SU-DHL-6 (cell line): Measurements from ENCODE around the gene RGS6.

Source experiments
- H2AFZ ChIP-seq: fragments of 200-600 bp; sonication (generic); 2 replicates; pipeline ENCODE4 v1.6.1; 2014; ENCODE audit warnings: low read depth, mild to moderate bottlenecking, moderate library complexity, mixed read lengths, antibody characterized with exemption, low read length; ENCODE audit not compliant: severe bottlenecking
- H3F3A ChIP-seq: fragments of 200-600 bp; shearing (Covaris generic); 2 replicates; pipeline ENCODE4 v1.6.0; 2016; ENCODE audit warnings: antibody characterized with exemption, mild to moderate bottlenecking; ENCODE audit not compliant: insufficient read depth
- H3K27ac ChIP-seq: fragments of 200-600 bp; sonication (generic); 2 replicates; pipeline ENCODE4 v1.5.1; 2016; ENCODE audit warnings: low read depth, mild to moderate bottlenecking, low read length, moderate library complexity, mixed read lengths
- H3K27me3 ChIP-seq: fragments of 200-600 bp; sonication (generic), shearing (Covaris generic); 2 replicates; pipeline ENCODE4 v1.6.0; 2014; ENCODE audit warnings: mild to moderate bottlenecking, low read length
- H3K36me3 ChIP-seq: fragments of 200-600 bp; sonication (generic); 2 replicates; pipeline ENCODE4 v1.6.1; 2014; ENCODE audit warnings: mild to moderate bottlenecking, low read length, mixed read lengths
- H3K4me2 ChIP-seq: fragments of 300-600, 200-600 bp; shearing (Covaris generic), sonication (generic); 2 replicates; pipeline ENCODE4 v1.6.0; 2014; ENCODE audit warnings: low read length, low read depth, mild to moderate bottlenecking; ENCODE audit not compliant: poor library complexity, severe bottlenecking
- H3K4me3 ChIP-seq: fragments of 200-600 bp; sonication (generic); 2 replicates; pipeline ENCODE4 v1.5.1; 2014; ENCODE audit warnings: antibody characterized with exemption, low read length, mild to moderate bottlenecking, mixed read lengths; ENCODE audit not compliant: insufficient read depth, poor library complexity, severe bottlenecking
- H3K79me2 ChIP-seq: fragments of 200-600 bp; sonication (generic); 2 replicates; pipeline ENCODE4 v1.6.1; 2014; ENCODE audit warnings: mild to moderate bottlenecking, low read length, moderate library complexity; ENCODE audit not compliant: insufficient read depth
- H3K9ac ChIP-seq: fragments of 200-600 bp; sonication (generic); 2 replicates; pipeline ENCODE4 v1.7.0; 2014; ENCODE audit warnings: mild to moderate bottlenecking, low read length
- H3K9me2 ChIP-seq: fragments of 200-600 bp; sonication (generic); replicated peaks from 2 replicates; pipeline ENCODE4 v1.6.1; 2014; ENCODE audit warnings: low read length; ENCODE audit not compliant: insufficient read depth
- H3K9me3 ChIP-seq: fragments of 200-600 bp; sonication (generic); 2 replicates; pipeline ENCODE4 v1.6.1; 2014; ENCODE audit warnings: low read length, mixed read lengths; ENCODE audit not compliant: insufficient read depth
- H4K20me1 ChIP-seq: fragments of 200-600 bp; sonication (generic); 2 replicates; pipeline ENCODE4 v1.6.1; 2014; ENCODE audit warnings: low read depth, mild to moderate bottlenecking, antibody characterized with exemption, low read length, moderate library complexity, mixed read lengths
- EZH2phosphoT487 ChIP-seq: fragments of 200-600 bp; sonication (generic), shearing (Covaris generic); conservative IDR thresholded peaks from 2 replicates; pipeline ENCODE4 v1.6.1; 2018; ENCODE audit warnings: mild to moderate bottlenecking, antibody characterized with exemption, low read length, moderate library complexity, mixed read lengths
- TF ChIP-seq, protein P1 (sequence below): fragments of 200-600 bp; sonication (generic); IDR thresholded peaks from one replicate; pipeline ENCODE4 v1.5.1; 2017; ENCODE audit warnings: antibody characterized with exemption, mild to moderate bottlenecking, low read length, moderate library complexity; ENCODE audit not compliant: insufficient read depth, poor library complexity, severe bottlenecking

RGS6 gene

DNA sequence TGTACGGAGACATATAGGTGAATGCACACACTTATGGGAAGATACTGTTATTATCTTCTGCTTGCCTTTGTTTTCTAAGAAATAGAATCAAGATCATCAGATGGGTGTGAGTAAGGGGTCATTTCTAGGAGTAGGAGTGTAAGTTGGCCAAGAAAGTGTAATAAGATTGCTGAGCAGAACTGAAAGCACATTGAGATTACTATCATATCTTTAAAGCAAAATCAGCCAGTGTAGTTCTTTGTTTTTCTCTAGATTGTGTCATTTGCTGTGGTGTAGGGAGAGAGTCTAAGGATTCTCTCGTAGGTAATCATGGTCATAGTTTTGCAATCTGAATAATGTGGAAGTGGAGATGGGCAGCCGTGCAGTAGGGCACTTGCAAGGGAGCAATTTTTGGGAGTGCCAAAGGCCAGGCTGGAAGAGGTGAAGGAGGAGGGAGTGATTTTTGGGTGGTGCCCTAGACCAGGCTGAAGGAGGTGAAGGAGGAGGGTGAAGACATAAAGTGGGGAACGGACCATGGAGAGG, 131.6 kb downstream of the RGS6 start:
- Histone ChIP-seq H3K36me3 (no peaks in the 10 kb centered on the region), H4K20me1 (no peaks in the 10 kb centered on the region), H2AFZ (no peak overlapping the region), H3K4me2 (no peak overlapping the region), H3K27ac (no peak overlapping the region), H3K27me3 (no peaks in the 10 kb centered on the region), H3K9ac (no peak overlapping the region), H3K9me3 (no peaks in the 10 kb centered on the region), H3K79me2 (no peaks in the 10 kb centered on the region), H3K9me2 (0 out of 2 replicates have a peak, but pooled peaks cover 3% of the 10 kb centered on the region), H3F3A (no peaks in the 10 kb centered on the region), H3K4me3 (no peak overlapping the region)
- TF ChIP-seq, protein P1, sequence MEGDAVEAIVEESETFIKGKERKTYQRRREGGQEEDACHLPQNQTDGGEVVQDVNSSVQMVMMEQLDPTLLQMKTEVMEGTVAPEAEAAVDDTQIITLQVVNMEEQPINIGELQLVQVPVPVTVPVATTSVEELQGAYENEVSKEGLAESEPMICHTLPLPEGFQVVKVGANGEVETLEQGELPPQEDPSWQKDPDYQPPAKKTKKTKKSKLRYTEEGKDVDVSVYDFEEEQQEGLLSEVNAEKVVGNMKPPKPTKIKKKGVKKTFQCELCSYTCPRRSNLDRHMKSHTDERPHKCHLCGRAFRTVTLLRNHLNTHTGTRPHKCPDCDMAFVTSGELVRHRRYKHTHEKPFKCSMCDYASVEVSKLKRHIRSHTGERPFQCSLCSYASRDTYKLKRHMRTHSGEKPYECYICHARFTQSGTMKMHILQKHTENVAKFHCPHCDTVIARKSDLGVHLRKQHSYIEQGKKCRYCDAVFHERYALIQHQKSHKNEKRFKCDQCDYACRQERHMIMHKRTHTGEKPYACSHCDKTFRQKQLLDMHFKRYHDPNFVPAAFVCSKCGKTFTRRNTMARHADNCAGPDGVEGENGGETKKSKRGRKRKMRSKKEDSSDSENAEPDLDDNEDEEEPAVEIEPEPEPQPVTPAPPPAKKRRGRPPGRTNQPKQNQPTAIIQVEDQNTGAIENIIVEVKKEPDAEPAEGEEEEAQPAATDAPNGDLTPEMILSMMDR: no peak
- TF ChIP-seq EZH2phosphoT487: no peak

DNA sequence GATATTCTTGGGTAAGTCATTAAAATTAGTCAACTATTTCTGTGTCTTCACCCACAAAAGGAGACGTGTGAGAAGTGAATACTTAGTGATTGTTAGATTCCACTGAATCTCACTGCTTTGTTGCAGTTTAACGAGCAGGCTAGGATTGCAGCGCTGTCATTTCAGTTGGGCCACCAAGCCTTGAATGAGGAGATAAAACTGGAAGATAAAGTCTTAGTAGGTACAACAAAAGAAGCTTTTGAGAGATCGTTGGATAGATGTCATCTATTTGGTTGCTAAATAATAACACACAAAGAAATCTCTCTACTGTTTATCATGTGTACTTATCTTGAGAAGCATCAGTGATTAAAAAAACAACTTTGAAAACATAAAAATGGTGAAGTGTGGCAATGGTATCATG, 132.3 kb downstream of the RGS6 start:
- H3F3A ChIP-seq: no peaks in the 10 kb centered on the region

DNA sequence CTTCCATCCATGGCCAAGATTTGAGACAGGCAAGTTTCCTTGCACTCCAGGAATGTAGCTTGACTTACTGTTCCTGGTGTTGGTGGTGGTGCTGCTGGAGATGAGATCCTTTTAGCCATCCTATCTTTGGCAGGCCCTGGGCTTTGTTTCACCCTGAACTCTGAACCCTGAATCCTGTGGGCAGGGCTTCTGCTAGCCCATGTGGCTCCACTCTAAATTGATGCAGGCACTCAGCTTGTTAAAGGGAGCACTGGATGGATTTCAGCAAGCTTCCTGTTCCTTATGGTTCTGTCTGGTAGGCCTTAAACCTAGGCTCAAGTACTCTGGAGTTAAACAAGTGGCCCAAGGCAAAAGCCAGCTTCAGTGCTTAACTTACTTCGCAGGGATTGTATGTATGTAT, 138.2 kb downstream of the RGS6 start:
- H3K9ac ChIP-seq: no peak overlapping the region
- H3F3A ChIP-seq: no peaks in the 10 kb centered on the region
- no peak for TF ChIP-seq EZH2phosphoT487
- TF ChIP-seq, protein P1: no peak
- no peaks in the 10 kb centered on the region for H3K9me3 ChIP-seq
- H3K4me3 ChIP-seq: no peak overlapping the region
- H3K79me2 ChIP-seq: no peaks in the 10 kb centered on the region
- no peaks in the 10 kb centered on the region for H3K9me2 ChIP-seq
- H3K4me2 ChIP-seq: no peak overlapping the region
- H4K20me1 ChIP-seq: no peaks in the 10 kb centered on the region
- H3K36me3 ChIP-seq: no peaks in the 10 kb centered on the region
- no peak overlapping the region for H3K27ac ChIP-seq
- H3K27me3 ChIP-seq: no peaks in the 10 kb centered on the region
- H2AFZ ChIP-seq: no peak overlapping the region

More for the DNA sequence above, 132.3 kb downstream of the RGS6 start:
- no peak overlapping the region for H3K27ac ChIP-seq
- H3K27me3 ChIP-seq: no peaks in the 10 kb centered on the region
- no peak overlapping the region for H2AFZ ChIP-seq
- H3K9me2 ChIP-seq: 0 out of 2 replicates have a peak, but pooled peaks cover 3% of the 10 kb centered on the region
- H3K9me3 ChIP-seq: no peaks in the 10 kb centered on the region
- no peaks in the 10 kb centered on the region for H3K36me3 ChIP-seq
- H3K4me2 ChIP-seq: no peak overlapping the region
- H3K79me2 ChIP-seq: no peaks in the 10 kb centered on the region
- no peak overlapping the region for H3K4me3 ChIP-seq
- H4K20me1 ChIP-seq: no peaks in the 10 kb centered on the region
- H3K9ac ChIP-seq: no peak overlapping the region
- TF ChIP-seq EZH2phosphoT487: no peak
- TF ChIP-seq, protein P1: no peak
